B cell (primary cell): Measurements from ENCODE around the gene GADD45G.

Source experiments
- EZH2 ChIP-seq: IDR thresholded peaks from 2 replicates; pipeline ENCODE4 v1.6.1; 2012; ENCODE audit warnings: borderline replicate concordance, low read depth, mild to moderate bottlenecking, moderate library complexity, low read length; ENCODE audit not compliant: insufficient read depth, poor library complexity, severe bottlenecking
- TF ChIP-seq, protein P1 (sequence below): fragments of 200-600 bp; IDR thresholded peaks from one replicate; pipeline ENCODE4 v1.8.0; 2022; ENCODE audit warnings: antibody characterized with exemption, mild to moderate bottlenecking

DNA sequence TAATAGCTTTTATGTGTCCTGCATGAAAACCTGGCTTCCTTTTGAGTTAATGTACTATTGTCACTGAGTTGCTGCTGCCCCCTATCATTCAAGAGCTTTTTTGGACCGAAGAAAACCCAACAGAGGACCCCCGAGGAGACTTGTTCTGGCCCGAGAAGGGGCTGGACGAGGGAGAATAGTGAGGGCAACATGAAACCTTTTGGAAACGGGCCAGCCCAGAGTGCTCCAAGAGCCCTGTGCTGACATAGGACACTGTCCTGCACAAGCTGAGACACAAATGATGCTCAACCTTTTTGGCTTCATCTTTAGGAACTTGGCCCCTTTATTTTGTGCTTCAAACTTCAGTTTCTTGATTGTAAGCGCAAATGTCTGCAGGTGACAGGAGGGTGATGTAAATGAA, 4.0 kb upstream of the GADD45G start:
- TF ChIP-seq, protein P1, sequence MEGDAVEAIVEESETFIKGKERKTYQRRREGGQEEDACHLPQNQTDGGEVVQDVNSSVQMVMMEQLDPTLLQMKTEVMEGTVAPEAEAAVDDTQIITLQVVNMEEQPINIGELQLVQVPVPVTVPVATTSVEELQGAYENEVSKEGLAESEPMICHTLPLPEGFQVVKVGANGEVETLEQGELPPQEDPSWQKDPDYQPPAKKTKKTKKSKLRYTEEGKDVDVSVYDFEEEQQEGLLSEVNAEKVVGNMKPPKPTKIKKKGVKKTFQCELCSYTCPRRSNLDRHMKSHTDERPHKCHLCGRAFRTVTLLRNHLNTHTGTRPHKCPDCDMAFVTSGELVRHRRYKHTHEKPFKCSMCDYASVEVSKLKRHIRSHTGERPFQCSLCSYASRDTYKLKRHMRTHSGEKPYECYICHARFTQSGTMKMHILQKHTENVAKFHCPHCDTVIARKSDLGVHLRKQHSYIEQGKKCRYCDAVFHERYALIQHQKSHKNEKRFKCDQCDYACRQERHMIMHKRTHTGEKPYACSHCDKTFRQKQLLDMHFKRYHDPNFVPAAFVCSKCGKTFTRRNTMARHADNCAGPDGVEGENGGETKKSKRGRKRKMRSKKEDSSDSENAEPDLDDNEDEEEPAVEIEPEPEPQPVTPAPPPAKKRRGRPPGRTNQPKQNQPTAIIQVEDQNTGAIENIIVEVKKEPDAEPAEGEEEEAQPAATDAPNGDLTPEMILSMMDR, result no peak
- TF ChIP-seq EZH2, result no peak
